SH-SY5Y (cell line): ENCODE results near the gene RNF144B.

Experiments used
- GATA2 ChIP-seq: IDR thresholded peaks from 2 replicates; pipeline ENCODE4 v1.6.1; 2011; ENCODE audit warnings: mild to moderate bottlenecking, low read depth, low read length
- GATA3 ChIP-seq: IDR thresholded peaks from 2 replicates; pipeline ENCODE4 v1.6.1; 2011; ENCODE audit warnings: low read depth, mild to moderate bottlenecking, low read length, moderate library complexity

DNA sequence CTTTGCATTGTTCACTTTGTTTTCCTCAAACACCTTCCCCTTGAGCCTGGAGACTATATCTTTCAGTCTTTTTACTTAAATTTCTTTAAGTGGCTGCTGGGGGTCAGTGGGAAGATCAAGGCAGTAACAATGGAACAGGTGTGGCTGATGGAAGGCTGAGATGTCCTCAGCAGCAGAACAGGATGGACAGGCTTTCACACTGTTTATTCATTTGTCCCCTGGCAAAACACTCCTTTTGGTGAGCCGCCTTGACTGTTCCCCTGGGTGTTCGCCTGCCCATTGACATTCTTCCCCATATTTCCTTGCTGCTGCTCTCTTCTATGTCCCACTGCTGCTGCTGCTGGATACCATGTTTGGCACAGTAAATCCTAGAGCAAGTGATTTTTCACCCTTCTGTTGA is 38.1 kb downstream of the RNF144B start:
- TF ChIP-seq GATA2, result no peak
- no peak for TF ChIP-seq GATA3
